ENCODE measurements around the gene PNPT1. TPM values are rescaled to one million over a fixed set of nuclear protein-coding genes. Genes with fewer than 3 reads are reported as not detected.

Gene PNPT1
- total RNA-seq, 1 donor from 2014 or later: 21.0 TPM

DNA sequence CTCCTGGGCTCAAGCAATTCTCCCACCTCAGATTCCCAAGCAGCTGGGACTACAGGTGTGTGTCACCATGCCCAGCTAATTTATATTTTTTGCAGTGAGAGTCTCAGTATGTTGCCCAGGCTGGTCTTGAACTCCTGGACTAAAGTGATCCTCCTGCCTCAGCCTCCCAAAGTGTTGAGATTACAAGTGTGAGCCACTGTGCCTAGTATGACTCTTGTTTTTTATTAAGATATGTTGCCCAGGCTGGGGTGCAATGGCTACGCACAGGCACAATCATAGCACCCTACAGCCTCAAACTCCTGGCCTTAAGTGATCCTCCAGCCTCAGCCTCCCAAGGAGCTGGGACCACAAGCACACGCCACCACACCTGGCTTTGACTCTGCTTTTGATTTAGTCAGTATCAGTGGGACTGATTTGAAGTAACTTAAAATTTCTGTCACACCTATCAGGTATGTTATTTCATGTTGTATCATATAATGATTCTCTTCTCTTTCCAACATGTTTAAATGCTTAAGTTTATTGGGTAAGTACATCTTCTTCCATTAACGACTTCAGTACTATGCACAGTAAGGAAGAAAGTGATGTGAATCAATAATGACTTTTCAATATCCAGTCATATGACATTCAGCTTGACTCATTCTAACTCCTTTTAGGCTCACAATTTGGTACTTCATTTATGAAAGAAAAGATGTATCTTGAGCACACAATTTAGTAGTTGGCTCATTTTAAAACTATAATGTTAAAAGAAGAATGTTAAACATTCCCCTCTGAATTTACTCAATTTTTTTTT lies 82.5 kb downstream of the PNPT1 start:
- Mint-ChIP-seq H3K27me3 (ENCODE audit: unreplicated experiment) (peaks cover 3% of the 10 kb centered on the region), H3K9me3 (ENCODE audit: unreplicated experiment) (peaks cover under 1% of the 10 kb centered on the region), H3K4me3 (ENCODE audit: unreplicated experiment) (no peak overlapping the region), H3K4me1 (ENCODE audit: low read depth, unreplicated experiment) (peaks cover 6% of the 10 kb centered on the region), H3K27ac (ENCODE audit: unreplicated experiment) (no peak overlapping the region), H3K36me3 (ENCODE audit: unreplicated experiment) (no peaks in the 10 kb centered on the region)
- DNase-seq: no peak
- TF ChIP-seq, protein P1, sequence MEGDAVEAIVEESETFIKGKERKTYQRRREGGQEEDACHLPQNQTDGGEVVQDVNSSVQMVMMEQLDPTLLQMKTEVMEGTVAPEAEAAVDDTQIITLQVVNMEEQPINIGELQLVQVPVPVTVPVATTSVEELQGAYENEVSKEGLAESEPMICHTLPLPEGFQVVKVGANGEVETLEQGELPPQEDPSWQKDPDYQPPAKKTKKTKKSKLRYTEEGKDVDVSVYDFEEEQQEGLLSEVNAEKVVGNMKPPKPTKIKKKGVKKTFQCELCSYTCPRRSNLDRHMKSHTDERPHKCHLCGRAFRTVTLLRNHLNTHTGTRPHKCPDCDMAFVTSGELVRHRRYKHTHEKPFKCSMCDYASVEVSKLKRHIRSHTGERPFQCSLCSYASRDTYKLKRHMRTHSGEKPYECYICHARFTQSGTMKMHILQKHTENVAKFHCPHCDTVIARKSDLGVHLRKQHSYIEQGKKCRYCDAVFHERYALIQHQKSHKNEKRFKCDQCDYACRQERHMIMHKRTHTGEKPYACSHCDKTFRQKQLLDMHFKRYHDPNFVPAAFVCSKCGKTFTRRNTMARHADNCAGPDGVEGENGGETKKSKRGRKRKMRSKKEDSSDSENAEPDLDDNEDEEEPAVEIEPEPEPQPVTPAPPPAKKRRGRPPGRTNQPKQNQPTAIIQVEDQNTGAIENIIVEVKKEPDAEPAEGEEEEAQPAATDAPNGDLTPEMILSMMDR (IDR thresholded peaks at IDR 0.05; ENCODE audit: partially characterized antibody, unreplicated experiment): no peak

DNA sequence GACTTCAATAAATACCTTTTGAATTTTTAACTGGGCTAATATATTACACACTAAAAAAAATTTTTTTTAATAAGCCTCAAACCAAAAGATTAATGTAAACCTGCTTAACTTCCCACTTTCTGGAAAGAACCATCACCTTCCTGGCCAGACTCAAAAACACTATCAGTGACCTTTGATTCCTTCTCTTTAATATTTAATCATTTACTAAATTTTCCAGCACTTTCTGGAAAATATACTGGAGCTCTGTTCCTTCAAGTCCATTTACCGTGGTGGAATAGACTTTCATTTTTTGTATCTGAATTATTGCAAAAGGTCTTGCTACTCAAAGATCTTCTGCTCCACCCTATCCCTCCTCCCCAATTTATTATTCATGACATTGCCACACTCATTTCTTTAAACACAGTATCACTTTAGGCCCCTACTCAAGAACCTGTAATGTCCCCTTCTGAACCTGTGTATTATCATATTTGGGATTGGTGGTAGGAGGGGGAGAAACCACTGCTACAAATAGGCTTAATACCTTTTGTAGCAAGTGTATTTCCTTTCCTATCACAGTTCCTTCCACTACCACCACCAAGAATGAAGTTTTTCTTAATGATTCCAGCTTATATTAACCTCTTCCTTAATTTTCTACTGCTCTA lies 83.6 kb downstream of the PNPT1 start:
- TF ChIP-seq, protein P1 (IDR thresholded peaks at IDR 0.05; ENCODE audit: partially characterized antibody, unreplicated experiment): no peak
- no peak for DNase-seq
- no peaks in the 10 kb centered on the region for H3K4me1 Mint-ChIP-seq (ENCODE audit: low read depth, unreplicated experiment)
- no peak overlapping the region for H3K4me3 Mint-ChIP-seq (ENCODE audit: unreplicated experiment)
- no peak overlapping the region for H3K27ac Mint-ChIP-seq (ENCODE audit: unreplicated experiment)
- H3K36me3 Mint-ChIP-seq (ENCODE audit: unreplicated experiment): no peaks in the 10 kb centered on the region
- peaks cover 3% of the 10 kb centered on the region for H3K27me3 Mint-ChIP-seq (ENCODE audit: unreplicated experiment)
- no peaks in the 10 kb centered on the region for H3K9me3 Mint-ChIP-seq (ENCODE audit: unreplicated experiment)

DNA sequence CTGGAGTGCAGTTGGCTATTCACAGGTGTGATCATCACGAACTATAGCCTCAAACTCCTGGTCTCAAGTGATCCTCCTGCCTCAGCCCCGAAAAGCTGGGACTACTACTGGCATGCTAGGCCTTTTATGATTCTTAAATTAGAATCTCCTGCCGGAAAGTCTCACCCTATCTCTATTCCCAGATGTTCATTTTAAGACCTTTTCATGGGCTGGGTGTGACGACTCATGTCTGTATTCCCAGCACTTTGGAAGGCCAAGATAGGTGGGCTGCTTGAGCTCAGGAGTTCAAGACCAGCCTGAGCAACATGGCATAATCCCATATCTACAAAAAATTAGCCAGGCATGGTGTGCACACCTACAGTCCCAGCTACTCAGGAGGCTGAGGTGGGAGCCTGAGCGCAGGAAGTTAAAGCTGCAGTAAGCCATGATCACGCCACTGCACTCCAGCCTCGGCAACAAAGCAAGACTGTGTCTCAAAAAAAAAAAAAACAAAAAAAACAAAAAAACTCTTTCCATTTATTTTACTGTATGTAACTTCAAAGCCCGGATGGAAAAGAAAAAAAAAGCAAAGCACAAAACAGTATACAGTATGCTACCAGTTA lies 84.3 kb downstream of the PNPT1 start:
- no peak overlapping the region for H3K27ac Mint-ChIP-seq (ENCODE audit: unreplicated experiment)
- TF ChIP-seq, protein P1 (IDR thresholded peaks at IDR 0.05; ENCODE audit: partially characterized antibody, unreplicated experiment): no peak
- H3K9me3 Mint-ChIP-seq (ENCODE audit: unreplicated experiment): no peaks in the 10 kb centered on the region
- no peak overlapping the region for H3K4me3 Mint-ChIP-seq (ENCODE audit: unreplicated experiment)
- no peaks in the 10 kb centered on the region for H3K36me3 Mint-ChIP-seq (ENCODE audit: unreplicated experiment)
- DNase-seq: no peak
- peaks cover 3% of the 10 kb centered on the region for H3K27me3 Mint-ChIP-seq (ENCODE audit: unreplicated experiment)
- H3K4me1 Mint-ChIP-seq (ENCODE audit: low read depth, unreplicated experiment): no peaks in the 10 kb centered on the region

DNA sequence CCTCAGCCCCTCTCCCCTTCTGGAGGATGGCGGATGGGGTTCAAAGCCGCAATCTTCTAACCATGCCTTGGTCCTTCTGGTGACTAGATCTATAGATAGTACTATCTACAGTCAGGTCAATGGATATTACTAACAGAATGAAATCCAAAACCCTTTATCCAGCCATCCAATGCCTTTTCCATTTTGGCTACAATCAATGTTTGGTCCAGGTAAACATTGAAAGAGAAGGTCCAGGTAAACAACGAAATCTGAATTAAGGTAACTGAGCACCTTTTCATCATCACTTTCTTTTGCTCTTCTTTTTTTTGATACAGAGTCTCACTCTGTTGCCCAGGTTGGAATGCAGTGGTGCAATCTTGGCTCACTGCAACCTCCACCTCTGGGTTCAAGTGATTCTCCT lies 85.9 kb downstream of the PNPT1 start:
- TF ChIP-seq, protein P1 (IDR thresholded peaks at IDR 0.05; ENCODE audit: partially characterized antibody, unreplicated experiment): no peak
- H3K9me3 Mint-ChIP-seq (ENCODE audit: unreplicated experiment): no peaks in the 10 kb centered on the region
- H3K36me3 Mint-ChIP-seq (ENCODE audit: unreplicated experiment): no peaks in the 10 kb centered on the region
- H3K4me1 Mint-ChIP-seq (ENCODE audit: low read depth, unreplicated experiment): no peaks in the 10 kb centered on the region
- no peak for DNase-seq
- H3K27ac Mint-ChIP-seq (ENCODE audit: unreplicated experiment): no peak overlapping the region
- H3K27me3 Mint-ChIP-seq (ENCODE audit: unreplicated experiment): peaks cover 3% of the 10 kb centered on the region
- H3K4me3 Mint-ChIP-seq (ENCODE audit: unreplicated experiment): no peak overlapping the region
